Immature natural killer cell (primary cell): ENCODE data around the gene NUDT14. TPM values are rescaled to one million over a fixed set of nuclear protein-coding genes. Genes with fewer than 3 reads are reported as not detected.

Experiments
- DNase-seq, 3 donors: peaks; one replicate each; pipeline ENCODE4 v3.0.0; 2022; ENCODE audit warnings: mixed read lengths in 1 of 3
- H3K27ac Mint-ChIP-seq, 6 donors: one replicate each; pipeline ENCODE4 v1.8.0; 2020; ENCODE audit warnings: mixed read lengths in 6 of 6, mild to moderate bottlenecking in 5 of 6, inconsistent platforms in 4 of 6, moderate library complexity in 3 of 6
- H3K27me3 Mint-ChIP-seq, 3 donors: one replicate each; pipeline ENCODE4 v1.8.0; 2020 to 2021; ENCODE audit warnings: low read depth in 3 of 3, mild to moderate bottlenecking in 3 of 3, mixed read lengths in 3 of 3, moderate library complexity in 3 of 3, inconsistent platforms in 1 of 3
- H3K36me3 Mint-ChIP-seq, 3 donors: one replicate each; pipeline ENCODE4 v1.8.0; 2020; ENCODE audit warnings: mixed read lengths in 3 of 3, inconsistent platforms in 2 of 3, mild to moderate bottlenecking in 2 of 3
- H3K4me1 Mint-ChIP-seq, 2 donors: one replicate each; pipeline ENCODE4 v1.8.0; 2020; ENCODE audit warnings: inconsistent platforms in 2 of 2, mild to moderate bottlenecking in 2 of 2, mixed read lengths in 2 of 2, moderate library complexity in 1 of 2
- H3K4me3 Mint-ChIP-seq, 5 donors: one replicate each; pipeline ENCODE4 v1.8.0; 2020; ENCODE audit warnings: mild to moderate bottlenecking in 5 of 5, mixed read lengths in 5 of 5, inconsistent platforms in 3 of 5, moderate library complexity in 3 of 5
- H3K9me3 Mint-ChIP-seq, 6 donors: one replicate each; pipeline ENCODE4 v1.8.0; 2020; ENCODE audit warnings: mild to moderate bottlenecking in 6 of 6, mixed read lengths in 6 of 6, inconsistent platforms in 4 of 6, moderate library complexity in 3 of 6
- polyA plus RNA-seq, 3 donors: library from polyadenylated mRNA; unstranded; fragments of 300-500 nt; fragmentation: Illumina TruSeq; gene quantifications; one replicate each; pipeline ENCODE4 v1.2.3, GENCODE V29; 2021

Gene NUDT14
- polyA plus RNA-seq, 3 donors from 2014 or later = 21.9 to 29.7 (median 27.3) TPM

DNA sequence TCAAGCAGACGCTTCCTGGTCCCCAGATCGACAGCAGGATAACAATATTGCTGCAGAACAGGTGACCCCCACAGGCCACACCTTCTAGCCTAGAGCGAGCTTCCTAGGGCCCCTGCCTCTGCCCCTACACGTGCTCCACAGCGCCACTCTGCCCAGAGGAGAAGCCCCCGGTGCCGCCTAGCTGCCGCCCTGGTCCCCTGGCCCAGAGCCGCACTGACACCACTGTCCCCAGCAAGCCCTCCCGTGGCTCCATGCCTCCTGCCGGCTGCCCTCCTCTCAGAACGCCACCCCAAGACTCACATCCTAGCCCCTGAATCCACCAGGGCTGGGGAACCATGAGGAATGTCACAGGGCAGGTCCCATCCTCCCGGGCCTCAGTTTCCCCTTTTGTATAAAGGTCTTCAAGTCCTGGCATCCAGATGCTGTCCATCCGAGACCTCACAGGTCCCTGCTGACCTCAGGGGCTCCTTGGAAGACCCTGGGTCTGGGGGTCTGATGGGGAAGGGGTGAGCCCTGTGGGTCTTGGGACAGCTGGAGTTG lies 43.6 kb downstream of the NUDT14 start:
- no peak for DNase-seq
- H3K27me3 Mint-ChIP-seq = peaks cover 2 to 7% (median 6%) of the 10 kb centered on the region in 3 donors
- no peak overlapping the region for H3K27ac Mint-ChIP-seq
- no peak overlapping the region for H3K4me3 Mint-ChIP-seq
- peaks cover 3 to 10% (median 8%) of the 10 kb centered on the region in 3 donors for H3K36me3 Mint-ChIP-seq
- H3K4me1 Mint-ChIP-seq = no peaks in the 10 kb centered on the region
- peaks cover 2 to 8% (median 5%) of the 10 kb centered on the region in 6 donors for H3K9me3 Mint-ChIP-seq

DNA sequence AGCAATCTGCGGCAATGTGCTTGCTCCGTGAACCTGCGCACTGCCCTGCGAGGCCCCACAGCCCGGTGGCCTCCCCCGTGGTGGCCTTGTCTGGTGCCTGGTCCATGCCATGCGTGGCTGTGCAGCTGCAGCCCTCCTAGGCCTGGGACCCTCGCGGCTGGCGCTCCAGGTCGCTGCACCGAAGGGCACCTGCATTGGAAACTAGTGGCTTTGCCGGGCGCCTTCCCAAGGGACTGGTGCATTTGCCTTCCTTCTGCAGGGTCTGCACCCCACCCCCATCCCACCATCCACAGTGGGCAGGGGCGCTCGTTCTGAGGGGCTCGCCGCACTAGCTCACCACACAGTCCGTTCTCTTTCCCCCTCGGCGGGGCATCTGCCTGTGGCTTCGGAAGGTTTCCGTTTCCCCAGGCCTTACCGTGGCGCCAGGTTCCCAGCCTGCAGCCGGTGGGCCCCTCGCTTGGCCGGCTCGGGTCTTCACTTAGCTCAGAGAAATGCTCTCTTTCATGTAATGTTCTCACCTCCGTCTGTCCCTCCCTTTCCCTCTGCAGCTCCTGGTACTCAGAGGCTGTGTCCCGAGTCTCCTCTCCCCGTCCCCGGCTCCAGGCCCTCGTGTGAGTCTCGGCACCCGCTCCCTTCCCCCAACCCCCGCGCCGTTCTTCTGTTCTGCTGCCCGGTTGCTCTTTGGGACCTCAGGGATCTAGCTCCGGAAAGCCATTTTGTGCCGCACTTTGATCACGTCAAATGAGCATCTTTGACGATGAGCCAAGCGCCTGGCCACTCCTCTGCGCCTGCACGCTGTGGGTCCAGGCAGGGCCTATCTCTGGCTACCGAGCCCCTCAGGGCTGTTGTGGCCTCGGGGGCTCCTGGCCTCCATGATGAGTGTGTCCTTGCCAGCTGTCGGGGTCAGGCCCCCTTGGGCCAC lies 44.5 kb downstream of the NUDT14 start:
- H3K4me1 Mint-ChIP-seq = no peaks in the 10 kb centered on the region
- peaks cover 2 to 8% (median 5%) of the 10 kb centered on the region in 6 donors for H3K9me3 Mint-ChIP-seq
- DNase-seq = no peak
- H3K27me3 Mint-ChIP-seq = peaks cover 2 to 8% (median 7%) of the 10 kb centered on the region in 3 donors
- no peak overlapping the region for H3K4me3 Mint-ChIP-seq
- H3K27ac Mint-ChIP-seq = no peak overlapping the region
- peaks cover 3 to 8% (median 6%) of the 10 kb centered on the region in 3 donors for H3K36me3 Mint-ChIP-seq

DNA sequence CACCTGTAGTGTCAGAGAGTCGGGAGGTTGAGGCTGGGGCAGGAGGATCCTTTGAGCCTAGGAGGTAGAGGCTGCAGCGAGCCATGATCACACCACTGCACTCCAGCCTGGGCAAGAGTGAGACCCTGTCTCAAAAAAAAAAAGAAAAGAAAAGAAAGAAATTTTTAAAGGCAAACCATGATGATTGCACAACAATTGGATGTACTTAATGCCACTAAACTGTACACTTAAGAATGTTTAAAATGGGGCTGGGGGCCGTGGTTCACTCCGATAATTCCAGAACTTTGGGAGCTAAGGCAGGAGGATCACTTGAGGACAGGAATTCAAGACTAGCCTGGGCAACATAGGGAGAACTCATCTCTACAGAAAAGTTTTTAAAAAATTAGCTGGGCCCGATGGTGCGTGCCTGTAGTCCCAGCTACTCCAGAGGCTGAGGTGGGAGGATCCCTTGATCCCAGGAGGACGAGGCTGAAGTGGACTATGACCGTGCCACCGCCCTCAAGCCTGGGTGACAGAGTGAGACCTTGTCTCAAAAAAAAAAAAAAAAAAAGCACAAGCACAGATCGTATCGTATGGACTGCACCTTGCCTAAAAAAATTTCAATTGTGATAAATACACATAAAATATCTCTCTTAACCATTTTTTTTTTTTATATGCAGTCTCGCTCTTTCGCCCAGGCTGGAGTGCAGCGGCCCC lies 45.3 kb downstream of the NUDT14 start:
- Mint-ChIP-seq H3K27ac (no peak overlapping the region), H3K9me3 (peaks cover 2 to 13% (median 6%) of the 10 kb centered on the region in 6 donors), H3K36me3 (peaks cover 3 to 5% (median 3%) of the 10 kb centered on the region in 3 donors), H3K4me3 (no peak overlapping the region), H3K4me1 (no peaks in the 10 kb centered on the region), H3K27me3 (peaks cover 2 to 8% (median 7%) of the 10 kb centered on the region in 3 donors)
- no peak for DNase-seq

DNA sequence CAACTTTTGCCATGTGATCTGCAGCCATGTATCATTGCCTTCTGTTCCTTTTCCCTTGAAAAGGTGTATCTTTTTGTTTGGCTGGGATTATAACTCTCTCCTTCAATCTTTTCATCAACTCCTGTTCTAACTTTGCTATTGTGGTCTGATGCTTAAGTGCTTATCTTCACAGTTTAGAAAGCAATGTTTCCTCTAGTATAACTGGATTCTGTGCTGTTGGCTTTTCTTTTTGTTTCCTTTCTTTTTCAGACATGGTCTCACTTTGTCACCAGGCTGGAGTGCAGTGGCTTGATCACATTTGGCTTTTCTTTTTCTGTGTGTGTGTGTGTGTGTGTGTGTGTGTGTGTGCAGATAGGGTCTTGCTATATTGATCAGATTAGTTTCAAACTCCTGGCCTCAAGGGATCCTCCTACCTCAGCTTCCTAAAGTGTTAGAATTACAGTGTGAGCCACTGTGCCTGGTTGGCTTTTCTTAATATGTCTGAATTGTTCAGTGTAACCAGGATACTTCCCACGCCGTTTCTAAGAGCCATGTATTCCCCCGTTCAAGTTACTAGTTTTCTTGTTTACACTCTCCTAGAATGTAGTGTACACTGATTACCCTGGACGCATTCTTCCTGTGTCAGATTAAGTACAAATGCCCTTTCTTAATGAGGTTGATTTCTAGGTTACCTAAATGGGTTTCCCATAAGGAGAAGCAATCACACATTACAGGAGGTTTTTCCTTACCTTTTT lies 48.0 kb downstream of the NUDT14 start:
- Mint-ChIP-seq H3K4me1 (no peaks in the 10 kb centered on the region), H3K27ac (no peak overlapping the region)

DNA sequence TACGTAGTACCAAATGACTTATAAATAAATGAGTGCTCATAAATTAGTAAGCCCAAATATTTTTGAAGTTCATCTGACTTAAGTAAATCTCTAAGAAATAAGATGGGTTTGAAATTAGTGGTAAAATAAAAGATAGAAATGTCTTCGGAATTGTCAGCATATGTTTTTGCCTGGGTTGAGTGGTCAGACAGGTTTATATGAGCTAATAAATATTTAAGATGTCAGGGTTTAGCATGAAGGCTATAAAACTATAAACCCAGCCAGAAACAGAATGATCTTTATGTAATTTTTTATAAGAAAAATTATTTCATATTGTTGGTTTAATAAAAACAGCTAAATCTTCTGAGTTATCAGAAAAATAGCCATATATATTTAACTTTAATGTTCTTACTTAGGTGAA lies 49.9 kb downstream of the NUDT14 start:
- DNase-seq = no peak
- H3K4me1 Mint-ChIP-seq = no peaks in the 10 kb centered on the region
- peaks cover 0 to 3% (median 0%) of the 10 kb centered on the region in 3 donors for H3K36me3 Mint-ChIP-seq
- H3K9me3 Mint-ChIP-seq = peaks cover 4 to 15% (median 9%) of the 10 kb centered on the region in 6 donors
- peaks cover 0 to 22% (median 7%) of the 10 kb centered on the region in 3 donors for H3K27me3 Mint-ChIP-seq
- H3K27ac Mint-ChIP-seq = no peak overlapping the region
- no peak overlapping the region for H3K4me3 Mint-ChIP-seq

More for the DNA sequence above, 48.0 kb downstream of the NUDT14 start:
- Mint-ChIP-seq H3K27me3 (peaks cover 2 to 20% (median 7%) of the 10 kb centered on the region in 3 donors), H3K9me3 (peaks cover 4 to 15% (median 9%) of the 10 kb centered on the region in 6 donors), H3K4me3 (no peak overlapping the region), H3K36me3 (peaks cover 0 to 3% (median 0%) of the 10 kb centered on the region in 3 donors)
- DNase-seq = no peak

DNA sequence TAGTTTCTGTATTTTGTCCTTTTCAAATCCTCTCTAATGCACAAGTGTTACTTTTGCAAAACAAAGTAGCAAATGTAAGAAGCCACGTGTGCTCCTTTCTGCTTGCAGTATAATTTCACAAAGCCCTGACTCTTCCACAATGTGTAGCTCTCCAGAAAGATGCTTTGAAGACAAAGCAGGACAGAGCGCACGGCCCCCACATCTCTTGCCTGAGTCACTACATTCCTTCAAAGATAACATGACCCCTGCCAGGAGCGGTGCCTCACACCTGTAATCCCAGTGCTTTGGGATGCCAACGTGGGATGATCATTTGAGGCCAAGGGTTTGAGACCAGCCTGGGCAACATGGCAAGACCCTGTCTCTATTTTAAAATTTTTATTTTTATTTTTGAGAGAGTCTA lies 53.1 kb downstream of the NUDT14 start:
- Mint-ChIP-seq H3K4me3 (no peak overlapping the region), H3K27ac (no peak overlapping the region), H3K27me3 (peaks cover 0 to 23% (median 3%) of the 10 kb centered on the region in 3 donors), H3K9me3 (peaks cover 4 to 13% (median 7%) of the 10 kb centered on the region in 6 donors), H3K4me1 (no peaks in the 10 kb centered on the region), H3K36me3 (peaks cover 0 to 3% (median 0%) of the 10 kb centered on the region in 3 donors)
- DNase-seq = no peak

DNA sequence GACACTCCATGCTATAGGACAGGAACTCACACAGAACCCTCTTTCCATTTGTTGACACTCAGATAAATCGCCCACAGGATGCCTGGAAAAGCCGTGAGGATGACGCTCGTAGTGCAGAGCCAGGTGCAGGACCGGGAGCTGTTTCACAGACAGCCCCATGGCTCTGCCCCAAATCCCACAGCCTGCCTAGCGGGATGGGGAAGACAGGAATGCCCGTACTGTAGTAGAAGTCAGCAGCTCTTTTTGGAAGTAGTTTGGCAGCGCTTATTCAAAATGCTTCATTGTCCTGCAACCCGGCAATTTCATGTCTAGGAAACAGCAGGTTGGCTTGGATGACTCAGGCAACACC lies 54.2 kb downstream of the NUDT14 start:
- Mint-ChIP-seq H3K4me1 (no peaks in the 10 kb centered on the region), H3K4me3 (no peak overlapping the region), H3K27me3 (peaks cover 0 to 25% (median 0%) of the 10 kb centered on the region in 3 donors), H3K9me3 (peaks cover 2 to 10% (median 8%) of the 10 kb centered on the region in 6 donors), H3K27ac (no peak overlapping the region), H3K36me3 (no peaks in the 10 kb centered on the region)
- DNase-seq = no peak

DNA sequence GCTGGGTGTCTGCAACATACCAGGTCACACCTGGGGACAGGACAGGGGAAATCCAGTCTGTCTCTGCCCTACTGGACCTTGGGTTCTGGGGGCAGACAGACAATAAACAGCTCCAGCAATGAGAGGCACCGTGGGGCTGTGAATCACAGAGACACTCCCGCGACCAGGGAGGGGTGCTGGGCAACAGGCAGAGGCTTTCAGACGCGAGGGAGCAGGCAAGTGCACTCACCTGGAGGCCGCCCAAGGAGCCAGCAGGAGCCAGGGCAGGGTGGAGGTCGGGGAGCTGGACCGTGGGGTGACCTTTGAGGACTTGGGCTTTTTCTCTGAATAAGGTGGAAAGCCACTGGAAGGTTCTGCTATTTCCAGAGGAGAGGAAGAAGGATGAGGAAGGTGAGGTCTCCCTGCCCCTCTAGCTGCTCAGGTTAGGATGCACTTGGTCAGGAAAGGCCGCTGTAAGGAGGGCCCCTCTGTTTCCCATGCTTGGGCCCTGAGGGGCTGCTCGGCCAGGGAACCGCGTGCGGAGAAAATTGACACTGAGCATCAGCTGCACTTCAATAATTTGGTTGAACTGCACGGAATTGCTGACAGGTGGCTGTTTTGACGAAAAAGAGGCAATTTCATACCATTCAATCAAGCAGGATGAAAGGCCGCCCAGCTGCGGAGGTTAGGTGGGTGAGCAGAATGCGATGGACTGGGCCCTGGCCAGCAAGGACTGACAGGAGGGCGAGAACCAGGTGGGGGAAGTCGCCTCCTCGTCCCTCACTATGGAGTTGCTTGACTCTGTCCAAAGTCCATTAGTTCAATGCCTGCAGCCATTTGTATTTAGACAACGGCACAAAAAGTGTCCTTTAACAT lies 54.8 kb downstream of the NUDT14 start:
- Mint-ChIP-seq H3K4me1 (no peaks in the 10 kb centered on the region), H3K9me3 (peaks cover 2 to 10% (median 8%) of the 10 kb centered on the region in 6 donors), H3K36me3 (no peaks in the 10 kb centered on the region), H3K27ac (no peak overlapping the region), H3K27me3 (peaks cover 0 to 29% (median 0%) of the 10 kb centered on the region in 3 donors), H3K4me3 (no peak overlapping the region)
- DNase-seq = no peak

DNA sequence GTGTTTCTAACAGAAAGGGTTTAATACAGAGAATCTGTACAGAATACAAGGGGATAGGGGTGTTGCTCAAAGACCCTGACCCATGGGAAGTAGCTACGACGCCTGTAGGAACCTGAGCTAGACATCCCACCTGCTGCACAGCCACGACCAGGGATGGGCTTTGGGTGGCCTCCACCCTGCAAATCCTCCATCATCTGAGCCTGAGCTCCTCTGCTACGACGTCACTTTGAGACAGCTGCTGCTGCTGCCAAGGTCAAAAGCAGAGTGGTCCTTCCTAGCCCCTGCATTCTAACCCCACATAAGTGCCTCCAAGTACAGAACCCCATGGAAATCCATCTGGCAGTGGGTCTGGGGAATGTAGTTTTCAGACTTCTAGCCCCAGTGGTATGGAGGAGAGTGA lies 56.3 kb downstream of the NUDT14 start:
- Mint-ChIP-seq H3K4me1 (no peaks in the 10 kb centered on the region), H3K9me3 (peaks cover 0 to 9% (median 5%) of the 10 kb centered on the region in 6 donors), H3K27ac (no peak overlapping the region), H3K27me3 (peaks cover 1 to 31% (median 4%) of the 10 kb centered on the region in 3 donors), H3K4me3 (no peak overlapping the region), H3K36me3 (no peaks in the 10 kb centered on the region)
- no peak for DNase-seq

DNA sequence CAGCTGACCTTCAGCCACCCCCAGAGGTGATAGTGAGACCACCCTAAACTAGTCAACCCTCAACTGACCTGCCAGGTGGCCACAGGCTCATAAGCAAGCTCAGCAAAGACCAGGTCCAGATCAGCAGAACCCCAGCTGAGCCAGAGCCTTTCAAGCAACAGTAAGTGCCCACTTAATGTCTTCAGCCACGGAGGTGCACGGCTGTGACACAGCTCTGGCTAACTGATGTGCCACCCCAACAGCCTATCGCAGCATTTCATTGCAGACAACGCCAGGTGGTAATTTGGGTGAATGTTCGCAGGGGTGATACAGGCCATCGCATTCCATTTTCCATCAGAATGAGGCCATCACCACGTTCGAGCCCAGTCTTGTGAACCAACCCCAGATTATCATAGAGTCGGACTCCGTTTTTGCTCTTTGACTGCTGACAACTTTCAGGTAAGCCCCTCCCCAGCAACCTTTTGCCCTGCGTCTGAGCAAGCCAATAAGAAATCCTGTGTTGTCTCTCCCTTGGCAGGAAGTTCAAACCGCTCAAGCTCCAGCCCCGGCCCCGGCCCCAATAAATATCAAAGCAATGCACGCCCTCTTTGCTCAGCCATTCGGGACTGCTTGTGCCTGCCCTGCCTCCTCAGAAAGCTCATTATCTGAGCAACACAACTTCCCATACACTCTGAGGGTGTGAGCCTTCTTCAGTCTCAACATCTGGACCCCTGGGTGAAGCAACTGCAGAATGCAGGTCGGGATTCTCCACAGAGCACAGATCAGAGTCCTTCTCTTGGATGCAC lies 56.9 kb downstream of the NUDT14 start:
- Mint-ChIP-seq H3K27ac (no peak overlapping the region), H3K4me1 (no peaks in the 10 kb centered on the region), H3K9me3 (peaks cover 0 to 7% (median 2%) of the 10 kb centered on the region in 6 donors), H3K36me3 (no peaks in the 10 kb centered on the region), H3K27me3 (peaks cover 1 to 25% (median 4%) of the 10 kb centered on the region in 3 donors), H3K4me3 (no peak overlapping the region)
- no peak for DNase-seq

DNA sequence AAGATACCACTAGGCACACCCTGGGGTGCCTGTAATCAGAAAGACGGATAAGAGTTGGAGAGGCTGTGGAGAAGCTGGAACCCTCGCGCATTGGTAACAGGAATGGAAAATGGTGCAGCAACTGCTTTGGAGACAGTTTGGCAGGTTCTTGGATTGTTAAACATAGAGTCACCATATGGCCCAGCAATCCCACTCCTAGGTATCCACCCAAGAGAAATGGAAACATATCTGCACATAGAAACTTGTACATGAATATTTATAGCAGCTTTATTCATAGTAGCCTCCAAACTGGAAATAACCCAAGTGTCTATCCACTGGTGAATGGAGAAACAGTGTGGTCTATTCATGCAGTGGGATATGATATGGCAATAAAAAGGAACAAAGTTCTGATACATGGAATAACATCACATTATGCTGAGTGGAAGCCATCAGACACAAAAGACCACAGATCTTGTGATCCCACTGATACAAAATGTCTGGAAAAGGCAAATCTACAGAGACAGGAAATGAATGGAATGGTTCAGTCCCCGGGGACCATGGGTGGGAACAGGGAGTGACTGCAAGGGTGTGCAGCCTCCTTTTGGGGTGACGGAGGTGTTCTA lies 57.9 kb downstream of the NUDT14 start:
- Mint-ChIP-seq H3K9me3 (peaks cover 0 to 7% (median 2%) of the 10 kb centered on the region in 6 donors), H3K4me1 (no peaks in the 10 kb centered on the region), H3K36me3 (no peaks in the 10 kb centered on the region), H3K27ac (no peak overlapping the region), H3K4me3 (no peak overlapping the region), H3K27me3 (peaks cover 1 to 21% (median 4%) of the 10 kb centered on the region in 3 donors)
- no peak for DNase-seq
